K562 (cell line): ENCODE results near the gene C1orf105. TPM values are rescaled to one million over a fixed set of nuclear protein-coding genes. Genes with fewer than 3 reads are reported as not detected.

ENCODE experiments used
- BCL6 ChIP-seq: fragments of 250-450 bp; sonication (Bioruptor Pico); IDR thresholded peaks from 2 replicates; pipeline ENCODE4 v1.4.0; 2020
- EWSR1 ChIP-seq: fragments of 450-650 bp; IDR thresholded peaks from 2 replicates; pipeline ENCODE4 v1.6.1; 2018; ENCODE audit warnings: borderline replicate concordance, mild to moderate bottlenecking, low read depth, moderate library complexity; ENCODE audit not compliant: partially characterized antibody
- FUS ChIP-seq: fragments of 200-400 bp; formaldehyde crosslinking; optimal IDR thresholded peaks from 2 replicates; pipeline ENCODE3; 2017; ENCODE audit warnings: low read depth, low read length
- GMEB1 ChIP-seq: fragments of 250-450 bp; sonication (Bioruptor Pico); IDR thresholded peaks from 2 replicates; pipeline ENCODE4 v1.4.0; 2020; ENCODE audit warnings: mild to moderate bottlenecking
- TEAD1 ChIP-seq, 2 experiments: fragments of 450-650 bp in 1 of 2; sonication (generic) in 1 of 2; formaldehyde crosslinking; IDR thresholded peaks; 2 replicates each; pipeline versions ENCODE4 v1.4.0 to v1.8.0; 2020 to 2022; ENCODE audit warnings: mild to moderate bottlenecking in 2 of 2, missing genetic modification reagents in 1 of 2
- ZNF184 ChIP-seq: sonication (generic); formaldehyde crosslinking; IDR thresholded peaks from 2 replicates; pipeline ENCODE4 v1.5.0; 2020; ENCODE audit warnings: missing genetic modification reagents
- polyA plus RNA-seq, 8 experiments: library from polyadenylated mRNA; depleted of rRNA in 4 of 8; stranded (reverse) in 5 of 8; unstranded in 3 of 8; fragments of >200 nt; fragmentation: Nextera tagmentation in 2 of 8; fragmentation: Illumina TruSeq in 1 of 8; extraction: Ambion mirVana in 2 of 8; extraction: Trizol in 1 of 8; gene quantifications; 2 replicates each; pipeline versions ENCODE4 v1.2.1 to v1.2.3, GENCODE V29; 2011 to 2014; ENCODE audit warnings: inconsistent platforms in 1 of 8, missing spikeins in 1 of 8
- total RNA-seq, 7 experiments: library from RNA; depleted of rRNA in 6 of 7; stranded (reverse); fragments of >200 nt in 6 of 7; fragmentation: Illumina TruSeq in 2 of 7; extraction: Trizol in 2 of 7; gene quantifications; 2 replicates each; pipeline versions ENCODE4 v1.2.1 to v1.2.3, GENCODE V29; 2011 to 2021; ENCODE audit warnings: low replicate concordance in 1 of 7
- TF ChIP-seq, protein P1 (sequence below): fragments of 250-450 bp; sonication (Bioruptor Pico); IDR thresholded peaks from 2 replicates; pipeline ENCODE4 v1.5.0; 2022; ENCODE audit warnings: mild to moderate bottlenecking

C1orf105 gene
- total and polyA plus RNA-seq, 9 of the 15 experiments (the other 6 are each of a cell fraction or from before 2014, with no cell fraction given), result 0.08 TPM; not detected in 8

GRCh38 chr1:172402878-172403569, 17.5 kb upstream of the C1orf105 start (continued):
- TF ChIP-seq ZNF184 (no peak), BCL6 (CRISPR knock-in tag) (no peak), FUS (no peak), EWSR1 (no peak), TEAD1 (CRISPR knock-in tag; IDR thresholded peaks at IDR 0.05) (no peak), GMEB1 (CRISPR knock-in tag) (no peak)
- TF ChIP-seq, protein P1, sequence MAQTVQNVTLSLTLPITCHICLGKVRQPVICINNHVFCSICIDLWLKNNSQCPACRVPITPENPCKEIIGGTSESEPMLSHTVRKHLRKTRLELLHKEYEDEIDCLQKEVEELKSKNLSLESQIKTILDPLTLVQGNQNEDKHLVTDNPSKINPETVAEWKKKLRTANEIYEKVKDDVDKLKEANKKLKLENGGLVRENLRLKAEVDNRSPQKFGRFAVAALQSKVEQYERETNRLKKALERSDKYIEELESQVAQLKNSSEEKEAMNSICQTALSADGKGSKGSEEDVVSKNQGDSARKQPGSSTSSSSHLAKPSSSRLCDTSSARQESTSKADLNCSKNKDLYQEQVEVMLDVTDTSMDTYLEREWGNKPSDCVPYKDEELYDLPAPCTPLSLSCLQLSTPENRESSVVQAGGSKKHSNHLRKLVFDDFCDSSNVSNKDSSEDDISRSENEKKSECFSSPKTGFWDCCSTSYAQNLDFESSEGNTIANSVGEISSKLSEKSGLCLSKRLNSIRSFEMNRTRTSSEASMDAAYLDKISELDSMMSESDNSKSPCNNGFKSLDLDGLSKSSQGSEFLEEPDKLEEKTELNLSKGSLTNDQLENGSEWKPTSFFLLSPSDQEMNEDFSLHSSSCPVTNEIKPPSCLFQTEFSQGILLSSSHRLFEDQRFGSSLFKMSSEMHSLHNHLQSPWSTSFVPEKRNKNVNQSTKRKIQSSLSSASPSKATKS, result no peak
